Activated CD4-positive, alpha-beta T cell treated with anti-CD3 and anti-CD28 coated beads, Interleukin-2, amount 10 ng/mL, durations not matched to agents 7 days and 5 days (primary cell): ENCODE results near the gene ZNF175. TPM values are rescaled to one million over a fixed set of nuclear protein-coding genes. Genes with fewer than 3 reads are reported as not detected.
A peak's percentile ranks its signal among the peaks of the same experiment; 100 is the strongest.

Source experiments
- CTCF ChIA-PET: fragments of 350-600 bp; sonication (Branson Sonifier 250); formaldehyde crosslinking; loops from one replicate; lab custom pipeline; 2021; ENCODE audit warnings: antibody characterized with exemption; lab: Charles Lee
- POLR2A ChIA-PET: fragments of 350-600 bp; sonication (Branson Sonifier 250); formaldehyde crosslinking; loops from one replicate; lab custom pipeline; 2021; ENCODE audit warnings: antibody characterized with exemption; lab: Charles Lee
- DNase-seq: peaks from one replicate; pipeline ENCODE4 v3.0.0-alpha.2; 2020
- H3K27ac Mint-ChIP-seq: one replicate; pipeline ENCODE4 v1.8.0; 2021; ENCODE audit warnings: mild to moderate bottlenecking, moderate library complexity, mixed read lengths
- H3K27me3 Mint-ChIP-seq: one replicate; pipeline ENCODE4 v1.8.0; 2021; ENCODE audit warnings: mixed read lengths
- H3K36me3 Mint-ChIP-seq: one replicate; pipeline ENCODE4 v1.8.0; 2021; ENCODE audit warnings: low read depth, mixed read lengths
- H3K4me1 Mint-ChIP-seq: one replicate; pipeline ENCODE4 v1.8.0; 2021; ENCODE audit warnings: mixed read lengths
- H3K4me3 Mint-ChIP-seq: one replicate; pipeline ENCODE4 v1.8.0; 2021; ENCODE audit warnings: mild to moderate bottlenecking, moderate library complexity, mixed read lengths
- H3K9me3 Mint-ChIP-seq: one replicate; pipeline ENCODE4 v1.8.0; 2021; ENCODE audit warnings: mixed read lengths
- total RNA-seq, 2 experiments: library from RNA; stranded (reverse); gene quantifications; one replicate each; pipeline ENCODE4 v1.2.3, GENCODE V29; 2021

ZNF175 gene
- total RNA-seq, 2 experiments from 2014 or later: 7.3 to 7.4 TPM

DNA sequence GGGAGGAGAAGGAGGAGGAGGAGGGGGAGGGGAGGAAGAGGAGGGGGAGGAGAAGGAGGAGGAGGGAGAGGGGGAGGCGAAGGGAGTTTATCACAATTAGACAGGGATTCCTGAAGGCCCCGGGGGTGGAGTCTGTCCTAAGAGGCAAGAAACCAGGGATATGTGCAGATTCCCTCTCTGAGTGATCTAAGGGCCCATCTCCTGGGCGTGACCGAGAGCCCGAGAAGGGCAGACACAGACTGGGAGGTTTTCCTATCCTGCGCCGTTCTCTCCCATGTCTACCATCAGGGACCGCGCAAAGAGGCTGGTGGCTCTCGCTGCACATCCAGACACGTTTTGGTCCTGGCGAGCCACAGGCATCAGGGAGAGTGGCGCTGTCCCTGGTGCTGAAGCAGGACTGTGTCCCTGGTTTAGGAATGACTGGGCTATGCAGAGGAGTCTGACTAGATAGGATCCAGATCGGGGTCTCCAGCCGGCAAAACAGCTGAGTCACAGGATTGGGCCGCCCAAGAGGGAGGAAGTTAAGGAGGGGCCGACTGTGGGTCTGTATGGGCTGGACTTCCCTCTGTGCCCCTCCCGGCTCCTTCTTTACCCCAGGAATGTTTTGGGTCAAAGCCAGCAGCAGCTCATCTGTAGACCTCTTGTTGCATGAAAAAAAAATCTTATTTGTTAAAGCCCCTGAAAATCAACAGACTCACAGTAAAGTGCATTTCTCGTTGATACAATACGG lies 17.9 kb upstream of the ZNF175 start:
- CTCF ChIA-PET: no interaction called here

DNA sequence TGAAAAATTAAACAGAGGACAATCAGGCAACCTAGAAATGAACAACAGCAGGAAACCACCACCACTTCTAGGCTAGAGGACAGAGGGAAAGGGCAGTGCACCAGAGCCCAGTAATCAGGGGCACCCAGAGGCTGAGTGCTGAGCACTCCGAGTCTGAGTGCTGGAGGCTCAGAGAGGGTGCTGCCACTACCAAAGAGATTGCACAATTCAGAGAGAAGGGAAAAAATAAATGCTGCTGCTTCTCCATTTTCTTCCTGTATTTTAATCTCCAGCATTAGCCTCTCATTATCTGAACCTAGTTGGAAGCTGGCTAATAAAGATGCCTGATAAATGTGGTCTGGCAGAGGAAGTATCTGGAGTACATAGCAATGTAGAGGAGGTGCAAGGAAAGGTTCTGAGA lies 11.8 kb upstream of the ZNF175 start:
- Mint-ChIP-seq H3K27me3 (peaks cover 56% of the 10 kb centered on the region), H3K4me3 (no peak overlapping the region), H3K36me3 (no peaks in the 10 kb centered on the region), H3K4me1 (no peaks in the 10 kb centered on the region), H3K9me3 (peaks cover 5% of the 10 kb centered on the region), H3K27ac (no peak overlapping the region)
- DNase-seq: no peak
- ChIA-PET CTCF (no interaction called here), POLR2A (no interaction called here)

More for the DNA sequence above, 17.9 kb upstream of the ZNF175 start:
- peak; percentile 56 for DNase-seq
- Mint-ChIP-seq H3K4me1 (peaks cover 41% of the 10 kb centered on the region), H3K9me3 (peaks cover 6% of the 10 kb centered on the region), H3K27me3 (peaks cover 36% of the 10 kb centered on the region), H3K27ac (no peak overlapping the region), H3K4me3 (no peak overlapping the region), H3K36me3 (peaks cover 2% of the 10 kb centered on the region)
- POLR2A ChIA-PET: no interaction called here

DNA sequence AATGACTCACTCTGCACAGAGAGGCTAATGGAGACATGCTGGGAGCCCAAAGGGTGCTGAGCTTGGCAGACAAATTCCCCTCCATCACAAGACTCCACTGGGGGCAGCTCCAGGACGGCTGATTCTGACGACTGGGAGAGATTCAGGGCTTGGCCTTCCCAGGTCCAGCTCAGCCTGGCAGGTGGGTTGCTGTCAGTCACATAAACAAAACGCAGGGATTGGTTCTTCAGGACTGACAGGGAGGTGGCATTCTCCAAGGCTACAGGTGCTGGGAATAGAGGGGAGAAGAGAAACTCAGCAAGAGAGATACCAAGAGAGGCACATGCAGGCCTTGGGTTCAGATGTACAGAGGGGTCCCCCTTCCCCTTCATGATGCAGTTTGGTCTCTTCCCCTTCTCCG lies 10.7 kb upstream of the ZNF175 start:
- CTCF ChIA-PET: no interaction called here
- H3K4me3 Mint-ChIP-seq: no peak overlapping the region
- no peak for DNase-seq
- peaks cover 49% of the 10 kb centered on the region for H3K27me3 Mint-ChIP-seq
- no peaks in the 10 kb centered on the region for H3K9me3 Mint-ChIP-seq
- POLR2A ChIA-PET: no interaction called here
- no peaks in the 10 kb centered on the region for H3K4me1 Mint-ChIP-seq
- no peak overlapping the region for H3K27ac Mint-ChIP-seq
- H3K36me3 Mint-ChIP-seq: no peaks in the 10 kb centered on the region

DNA sequence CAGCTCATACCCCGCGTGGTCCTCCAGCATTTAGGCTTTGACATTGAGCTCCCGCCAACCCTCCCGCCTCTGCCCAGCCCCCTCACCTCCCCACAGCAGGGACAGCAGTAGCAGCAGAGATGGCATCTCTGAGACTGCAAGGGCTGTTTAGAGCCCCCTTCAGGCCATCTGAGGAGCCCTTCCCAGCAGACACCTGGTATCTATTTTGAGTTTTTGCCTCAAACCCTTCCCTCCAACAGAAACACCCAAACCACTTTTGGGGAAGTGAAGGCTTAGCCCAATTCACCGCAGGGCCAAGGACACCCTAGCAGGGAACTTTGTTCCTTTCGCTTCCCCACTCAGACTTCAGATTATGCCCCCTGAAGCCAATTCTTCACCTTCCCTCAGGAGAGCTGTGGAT lies 6.3 kb upstream of the ZNF175 start:
- H3K27me3 Mint-ChIP-seq: peaks cover 36% of the 10 kb centered on the region
- no peak for DNase-seq
- CTCF ChIA-PET: no interaction called here
- no peak overlapping the region for H3K4me3 Mint-ChIP-seq
- H3K9me3 Mint-ChIP-seq: no peaks in the 10 kb centered on the region
- H3K4me1 Mint-ChIP-seq: peaks cover 2% of the 10 kb centered on the region
- POLR2A ChIA-PET: no interaction called here
- H3K27ac Mint-ChIP-seq: no peak overlapping the region
- H3K36me3 Mint-ChIP-seq: no peaks in the 10 kb centered on the region

DNA sequence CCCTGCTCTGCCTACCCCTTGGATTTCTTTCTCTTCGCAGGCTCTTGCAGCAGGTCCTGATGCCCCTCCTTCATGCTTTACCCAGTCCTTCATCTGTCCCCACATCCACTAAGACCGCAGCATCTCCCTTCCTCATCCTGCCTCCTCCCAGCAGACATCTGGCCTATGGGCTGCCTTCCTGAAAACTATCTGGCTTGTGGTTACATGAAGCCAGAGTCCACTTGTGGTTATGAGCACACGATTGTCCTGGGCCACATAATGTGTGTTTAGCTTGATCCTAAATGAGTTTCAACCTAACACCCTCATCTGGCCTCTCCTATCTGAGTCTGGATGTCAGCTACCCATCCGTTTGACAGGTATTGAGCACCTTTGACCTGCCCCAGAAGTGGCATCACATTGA lies 5.5 kb upstream of the ZNF175 start:
- CTCF ChIA-PET: no interaction called here
- peaks cover 5% of the 10 kb centered on the region for H3K4me1 Mint-ChIP-seq
- peaks cover 30% of the 10 kb centered on the region for H3K27me3 Mint-ChIP-seq
- no peak overlapping the region for H3K27ac Mint-ChIP-seq
- DNase-seq: no peak
- H3K4me3 Mint-ChIP-seq: no peak overlapping the region
- POLR2A ChIA-PET: no interaction called here
- no peaks in the 10 kb centered on the region for H3K9me3 Mint-ChIP-seq
- H3K36me3 Mint-ChIP-seq: no peaks in the 10 kb centered on the region

DNA sequence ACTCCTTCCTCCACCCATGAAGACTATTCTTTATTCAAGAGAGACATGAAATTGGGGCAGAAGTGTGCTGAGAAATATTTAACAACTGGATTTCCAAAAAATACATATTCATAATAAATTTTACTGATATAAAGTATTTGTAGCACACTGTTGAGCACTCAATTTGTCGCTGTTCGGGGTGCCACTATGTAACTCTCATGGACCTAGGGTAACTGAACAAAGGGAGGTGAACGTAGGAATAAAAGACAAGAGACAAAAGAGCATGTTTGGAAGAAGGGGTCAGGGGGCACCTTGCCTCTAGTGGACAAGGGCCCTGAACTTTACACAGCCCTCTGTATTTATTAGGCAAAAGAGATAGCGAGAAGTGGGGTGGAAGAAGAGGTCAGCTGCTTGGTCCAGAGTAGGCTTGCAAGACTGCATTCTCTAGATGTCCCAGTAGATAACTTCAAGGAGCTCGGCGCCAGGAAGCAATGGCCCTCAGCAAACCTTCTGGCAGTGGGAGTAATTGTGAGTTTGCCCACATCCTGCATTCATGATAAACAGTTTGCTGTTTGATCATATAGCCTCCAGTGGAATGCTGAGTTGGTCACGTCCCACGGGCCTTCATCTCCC lies 4.5 kb upstream of the ZNF175 start:
- CTCF ChIA-PET: interaction anchor here (0.6 to 0.7 kb wide), 2 partner anchors 14 to 208 kb away, joined by 3 to 4 read pairs; no protein-coding TSS in a partner anchor
- H3K4me1 Mint-ChIP-seq: peaks cover 14% of the 10 kb centered on the region
- no peak for DNase-seq
- H3K27me3 Mint-ChIP-seq: peaks cover 21% of the 10 kb centered on the region
- H3K9me3 Mint-ChIP-seq: no peaks in the 10 kb centered on the region
- H3K27ac Mint-ChIP-seq: no peak overlapping the region
- H3K4me3 Mint-ChIP-seq: no peak overlapping the region
- POLR2A ChIA-PET: no interaction called here
- peaks cover 5% of the 10 kb centered on the region for H3K36me3 Mint-ChIP-seq

DNA sequence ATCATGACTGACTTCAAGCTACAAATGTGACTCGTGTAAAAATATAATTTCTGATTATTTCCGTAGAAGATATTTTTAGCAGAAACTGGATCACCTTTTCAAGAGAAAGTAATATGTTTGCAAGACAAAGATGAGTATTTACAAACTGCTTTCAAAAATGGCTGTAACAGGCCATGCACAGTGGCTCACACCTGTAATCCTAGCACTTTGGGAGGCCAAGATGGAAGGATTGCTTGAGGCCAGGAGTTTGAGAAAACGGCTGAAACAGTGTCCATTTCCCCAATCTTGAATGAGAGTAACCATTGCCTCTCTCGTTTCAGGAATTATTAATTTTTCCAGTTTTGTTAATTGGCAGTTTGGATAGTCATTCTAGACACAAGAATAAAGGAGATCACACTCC lies 3.5 kb upstream of the ZNF175 start:
- H3K36me3 Mint-ChIP-seq: peaks cover 10% of the 10 kb centered on the region
- H3K4me3 Mint-ChIP-seq: no peak overlapping the region
- POLR2A ChIA-PET: no interaction called here
- H3K9me3 Mint-ChIP-seq: no peaks in the 10 kb centered on the region
- no peak overlapping the region for H3K27ac Mint-ChIP-seq
- CTCF ChIA-PET: no interaction called here
- H3K27me3 Mint-ChIP-seq: peaks cover 18% of the 10 kb centered on the region
- no peak for DNase-seq
- H3K4me1 Mint-ChIP-seq: peaks cover 24% of the 10 kb centered on the region

DNA sequence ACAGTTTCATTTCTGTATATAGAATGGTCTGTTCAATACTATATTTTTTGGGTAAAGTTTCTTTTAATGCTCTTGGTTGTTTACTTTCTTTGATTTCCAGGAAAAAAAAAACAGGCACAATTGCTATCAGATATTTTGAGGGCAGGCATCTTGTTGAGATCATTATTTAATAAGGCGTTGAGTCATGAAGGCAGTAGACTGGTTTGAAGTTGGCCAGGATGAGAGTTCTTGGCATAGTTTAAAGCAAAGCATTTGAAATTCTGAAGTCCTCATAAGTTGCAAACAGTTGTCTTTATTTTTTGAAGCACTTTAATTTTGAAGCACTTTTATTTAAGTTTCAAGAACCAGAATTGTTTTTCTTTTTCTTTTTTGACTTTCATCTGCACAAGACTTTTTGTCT lies 2.6 kb upstream of the ZNF175 start:
- H3K4me3 Mint-ChIP-seq: no peak overlapping the region
- no peaks in the 10 kb centered on the region for H3K9me3 Mint-ChIP-seq
- POLR2A ChIA-PET: no interaction called here
- peaks cover 17% of the 10 kb centered on the region for H3K27me3 Mint-ChIP-seq
- DNase-seq: no peak
- H3K27ac Mint-ChIP-seq: no peak overlapping the region
- H3K36me3 Mint-ChIP-seq: peaks cover 13% of the 10 kb centered on the region
- peaks cover 27% of the 10 kb centered on the region for H3K4me1 Mint-ChIP-seq
- CTCF ChIA-PET: no interaction called here

DNA sequence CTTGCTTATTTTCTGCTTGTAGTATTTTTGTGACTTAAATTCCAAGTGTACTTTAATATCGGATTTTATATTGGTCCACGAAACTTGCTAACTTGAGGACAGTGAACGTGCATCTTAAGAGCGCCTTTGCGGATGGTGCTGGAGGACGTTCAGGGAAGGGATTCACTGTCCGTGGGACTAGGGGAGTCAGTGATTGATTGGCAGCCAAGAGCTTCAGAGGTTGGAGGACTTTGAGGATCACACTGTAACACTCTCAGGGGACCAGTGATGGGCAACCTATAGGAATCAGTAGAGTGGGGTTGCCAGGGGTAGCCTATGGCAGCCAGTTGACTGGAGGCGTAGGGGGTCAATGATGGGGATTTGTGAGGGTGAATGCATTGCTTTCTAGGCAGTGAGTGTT lies 516 bp downstream of the ZNF175 start:
- no peak for DNase-seq
- ChIA-PET CTCF (interaction anchor here (1.0 kb wide), 1 partner anchor 23 kb away, joined by 6 read pairs; no protein-coding TSS in a partner anchor), POLR2A (no interaction called here)
- peak overlapping the region; percentile 99 for H3K4me3 Mint-ChIP-seq
- peaks cover under 1% of the 10 kb centered on the region for H3K9me3 Mint-ChIP-seq
- H3K4me1 Mint-ChIP-seq: peaks cover 32% of the 10 kb centered on the region
- H3K36me3 Mint-ChIP-seq: peaks cover 25% of the 10 kb centered on the region
- H3K27ac Mint-ChIP-seq: peak overlapping the region; percentile 81
- H3K27me3 Mint-ChIP-seq: peaks cover 10% of the 10 kb centered on the region

DNA sequence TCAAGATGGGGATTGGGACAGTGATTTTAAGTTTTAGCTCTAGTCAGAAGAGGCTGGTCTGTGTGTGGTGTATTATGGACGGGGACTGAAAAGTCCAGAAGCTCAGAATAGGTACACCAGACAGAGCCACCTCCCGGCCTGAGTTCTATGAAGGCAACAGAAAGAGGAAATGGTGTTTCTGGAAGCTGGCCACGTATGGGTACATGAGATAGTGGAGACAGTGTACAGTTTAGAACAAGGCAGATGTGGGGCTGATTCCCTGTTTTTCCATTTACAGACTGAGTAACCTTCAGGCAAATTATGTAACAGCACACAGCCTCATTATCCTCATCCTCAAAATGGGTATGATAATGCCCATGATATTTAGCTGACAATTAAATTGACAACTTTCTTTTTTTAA lies 1.3 kb downstream of the ZNF175 start:
- ChIA-PET CTCF (no interaction called here), POLR2A (no interaction called here)
- no peak overlapping the region for H3K27ac Mint-ChIP-seq
- H3K4me1 Mint-ChIP-seq: peaks cover 39% of the 10 kb centered on the region
- DNase-seq: no peak
- peaks cover 9% of the 10 kb centered on the region for H3K27me3 Mint-ChIP-seq
- H3K36me3 Mint-ChIP-seq: peaks cover 33% of the 10 kb centered on the region
- H3K4me3 Mint-ChIP-seq: peak overlapping the region; percentile 99
- peaks cover 5% of the 10 kb centered on the region for H3K9me3 Mint-ChIP-seq

DNA sequence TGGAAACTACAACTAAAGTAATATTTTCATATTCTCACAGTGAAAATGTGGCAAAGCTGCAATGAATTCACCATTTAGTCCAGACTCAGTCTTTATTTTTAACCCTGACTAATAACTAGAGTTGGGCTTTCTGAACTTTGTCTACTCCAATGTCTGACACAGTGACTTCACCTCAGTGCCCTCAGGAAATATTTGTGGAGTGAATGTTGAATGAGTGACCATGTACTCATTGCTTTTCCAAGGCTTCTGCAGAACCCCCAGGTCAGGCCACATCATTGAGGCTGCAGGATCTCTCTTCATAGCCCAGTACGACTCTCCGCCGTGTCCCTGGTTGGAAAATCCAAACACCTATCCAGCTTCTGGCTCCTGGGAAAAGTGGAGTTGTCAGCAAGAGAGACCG lies 1.8 kb downstream of the ZNF175 start:
- Mint-ChIP-seq H3K4me1 (peaks cover 39% of the 10 kb centered on the region), H3K4me3 (no peak overlapping the region), H3K9me3 (peaks cover 5% of the 10 kb centered on the region), H3K36me3 (peaks cover 35% of the 10 kb centered on the region), H3K27ac (no peak overlapping the region), H3K27me3 (peaks cover 9% of the 10 kb centered on the region)
- no peak for DNase-seq
- ChIA-PET POLR2A (no interaction called here), CTCF (no interaction called here)

DNA sequence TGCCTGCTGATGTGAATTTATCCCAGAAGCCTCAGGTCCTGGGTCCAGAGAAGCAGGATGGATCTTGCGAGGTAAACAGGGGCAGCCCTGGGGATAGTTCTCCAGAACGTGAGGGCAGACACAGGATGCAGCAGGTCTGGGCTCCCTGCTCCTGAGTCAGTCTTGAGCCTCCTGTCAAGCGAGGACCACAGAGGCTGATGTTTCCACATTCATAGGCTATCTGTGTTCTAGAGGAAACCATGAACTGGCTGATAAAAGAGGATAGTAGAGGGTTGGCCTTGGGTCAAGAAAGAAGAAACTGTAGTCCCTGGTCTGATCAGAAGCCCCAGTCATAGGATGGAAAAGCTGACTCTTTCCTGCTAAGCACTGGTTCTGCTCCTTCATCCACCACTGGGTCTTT lies 2.2 kb downstream of the ZNF175 start:
- Mint-ChIP-seq H3K36me3 (peaks cover 35% of the 10 kb centered on the region), H3K4me3 (no peak overlapping the region), H3K9me3 (peaks cover 5% of the 10 kb centered on the region), H3K27me3 (peaks cover 6% of the 10 kb centered on the region), H3K4me1 (peaks cover 39% of the 10 kb centered on the region), H3K27ac (no peak overlapping the region)
- ChIA-PET POLR2A (no interaction called here), CTCF (no interaction called here)
- DNase-seq: no peak

DNA sequence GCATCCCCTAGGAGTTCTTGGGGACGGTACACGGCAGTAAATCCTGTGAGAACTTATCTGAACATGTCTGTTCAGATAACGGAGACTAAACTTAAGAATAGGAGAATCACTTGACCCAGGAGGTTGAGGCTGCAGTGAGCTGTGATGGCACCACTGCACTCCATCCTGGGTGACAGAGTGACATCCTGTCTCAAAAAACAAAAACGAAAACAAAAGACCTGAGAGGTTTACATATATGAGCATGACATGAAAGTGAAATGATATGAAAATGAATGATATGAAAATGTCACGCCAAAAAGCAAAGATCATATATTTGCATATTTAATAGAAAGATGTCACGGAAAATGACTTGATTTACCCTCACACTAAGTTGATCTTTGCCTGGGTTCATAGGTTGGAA lies 5.8 kb downstream of the ZNF175 start:
- peaks cover 25% of the 10 kb centered on the region for H3K4me1 Mint-ChIP-seq
- CTCF ChIA-PET: no interaction called here
- POLR2A ChIA-PET: no interaction called here
- H3K9me3 Mint-ChIP-seq: peaks cover 10% of the 10 kb centered on the region
- H3K36me3 Mint-ChIP-seq: peaks cover 42% of the 10 kb centered on the region
- no peaks in the 10 kb centered on the region for H3K27me3 Mint-ChIP-seq
- DNase-seq: no peak
- H3K27ac Mint-ChIP-seq: peak overlapping the region; percentile 33
- no peak overlapping the region for H3K4me3 Mint-ChIP-seq
